Vagina (tissue), 2 donors: ENCODE data around the gene ERC2. TPM values are rescaled to one million over a fixed set of nuclear protein-coding genes. Genes with fewer than 3 reads are reported as not detected.

ENCODE experiments used
- DNase-seq, 2 donors: peaks; one replicate each; pipeline ENCODE4 v3.0.0-alpha.2; 2017; ENCODE audit errors: extremely low spot score in 2 of 2
- H3K27ac ChIP-seq: fragments of 200-600 bp; sonication (generic); one replicate; pipeline ENCODE4 v1.5.1; 2019
- H3K27me3 ChIP-seq: fragments of 200-600 bp; sonication (generic); one replicate; pipeline ENCODE4 v1.5.1; 2019
- H3K36me3 ChIP-seq, 2 donors: fragments of 200-600 bp; sonication (generic); one replicate each; pipeline ENCODE4 v1.5.1; 2017 to 2019
- H3K4me1 ChIP-seq: fragments of 200-600 bp; sonication (generic); one replicate; pipeline ENCODE4 v1.5.1; 2019
- H3K4me3 ChIP-seq, 2 donors: fragments of 200-600 bp; sonication (generic); 1 replicate in 1 of 2; 2 replicates in 1 of 2; pipeline ENCODE4 v1.5.1; 2016 to 2019
- H3K9me3 ChIP-seq: fragments of 200-600 bp; sonication (generic); one replicate; pipeline ENCODE4 v1.5.1; 2019
- POLR2A ChIP-seq, 2 donors: fragments of 450-650 bp; IDR thresholded peaks; one replicate each; pipeline ENCODE4 v1.6.1; 2017; ENCODE audit warnings: antibody characterized with exemption in 2 of 2, mild to moderate bottlenecking in 2 of 2, moderate library complexity in 2 of 2
- POLR2AphosphoS5 ChIP-seq, 2 donors: sonication (generic); formaldehyde crosslinking; IDR thresholded peaks; one replicate each; pipeline ENCODE4 v1.9.0; 2017; ENCODE audit warnings: antibody characterized with exemption in 2 of 2, mild to moderate bottlenecking in 2 of 2, low read depth in 1 of 2; ENCODE audit not compliant: insufficient read depth in 1 of 2
- intact Hi-C: fragments of 100-400 bp; cut with DNase I; formaldehyde crosslinking; loops from one replicate; pipeline ENCODE4 v1.15.1; 2023
- total RNA-seq: library from RNA; depleted of rRNA; stranded (reverse); fragments of >200 nt; gene quantifications from one replicate; pipeline ENCODE4 v1.2.3, GENCODE V29; 2016
- TF ChIP-seq, protein P1 (sequence below), 3 experiments: fragments of 450-650 bp in 2 of 3; fragments of 200-600 bp in 1 of 3; sonication (generic) in 1 of 3; IDR thresholded peaks; one replicate each; pipeline ENCODE4 v1.5.1; 2017 to 2019; ENCODE audit warnings: antibody characterized with exemption in 3 of 3, mild to moderate bottlenecking in 2 of 3, moderate library complexity in 2 of 3

The ERC2 gene
- total RNA-seq, 1 donor from 2014 or later: 1.2 TPM

DNA sequence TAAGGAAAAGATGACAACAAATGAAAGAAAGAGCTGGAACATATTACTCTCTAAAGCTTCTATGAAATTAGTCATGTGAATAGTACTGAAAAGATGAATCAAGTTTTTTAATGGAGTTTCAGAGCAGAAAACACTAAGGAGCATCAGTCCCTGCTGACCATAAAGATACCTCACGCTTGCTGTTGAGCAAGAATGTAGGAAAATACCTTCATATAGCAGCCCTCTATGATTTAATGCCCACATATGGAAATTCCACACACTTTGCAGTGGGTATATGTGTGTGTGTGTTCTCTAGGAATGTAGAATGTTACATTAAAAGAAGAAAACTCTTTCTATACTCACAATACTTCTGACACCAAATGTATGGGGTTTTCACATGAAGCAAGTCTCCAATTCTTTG is 355.0 kb downstream of the ERC2 start:
- Histone ChIP-seq H3K9me3 (no peaks in the 10 kb centered on the region), H3K27ac (no peak overlapping the region), H3K4me1 (peaks cover 7% of the 10 kb centered on the region), H3K36me3 (no peaks in the 10 kb centered on the region), H3K27me3 (no peaks in the 10 kb centered on the region), H3K4me3 (no peak overlapping the region)
- DNase-seq: no peak
- TF ChIP-seq POLR2AphosphoS5 (IDR thresholded peaks at IDR 0.05; ENCODE audit: insufficient read depth in 1 of 2, low read depth in 1 of 2) (no peak), POLR2A (IDR thresholded peaks at IDR 0.05) (no peak)
- TF ChIP-seq, protein P1, sequence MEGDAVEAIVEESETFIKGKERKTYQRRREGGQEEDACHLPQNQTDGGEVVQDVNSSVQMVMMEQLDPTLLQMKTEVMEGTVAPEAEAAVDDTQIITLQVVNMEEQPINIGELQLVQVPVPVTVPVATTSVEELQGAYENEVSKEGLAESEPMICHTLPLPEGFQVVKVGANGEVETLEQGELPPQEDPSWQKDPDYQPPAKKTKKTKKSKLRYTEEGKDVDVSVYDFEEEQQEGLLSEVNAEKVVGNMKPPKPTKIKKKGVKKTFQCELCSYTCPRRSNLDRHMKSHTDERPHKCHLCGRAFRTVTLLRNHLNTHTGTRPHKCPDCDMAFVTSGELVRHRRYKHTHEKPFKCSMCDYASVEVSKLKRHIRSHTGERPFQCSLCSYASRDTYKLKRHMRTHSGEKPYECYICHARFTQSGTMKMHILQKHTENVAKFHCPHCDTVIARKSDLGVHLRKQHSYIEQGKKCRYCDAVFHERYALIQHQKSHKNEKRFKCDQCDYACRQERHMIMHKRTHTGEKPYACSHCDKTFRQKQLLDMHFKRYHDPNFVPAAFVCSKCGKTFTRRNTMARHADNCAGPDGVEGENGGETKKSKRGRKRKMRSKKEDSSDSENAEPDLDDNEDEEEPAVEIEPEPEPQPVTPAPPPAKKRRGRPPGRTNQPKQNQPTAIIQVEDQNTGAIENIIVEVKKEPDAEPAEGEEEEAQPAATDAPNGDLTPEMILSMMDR (IDR thresholded peaks at IDR 0.05): no peak
- intact Hi-C loops: no loop called here

DNA sequence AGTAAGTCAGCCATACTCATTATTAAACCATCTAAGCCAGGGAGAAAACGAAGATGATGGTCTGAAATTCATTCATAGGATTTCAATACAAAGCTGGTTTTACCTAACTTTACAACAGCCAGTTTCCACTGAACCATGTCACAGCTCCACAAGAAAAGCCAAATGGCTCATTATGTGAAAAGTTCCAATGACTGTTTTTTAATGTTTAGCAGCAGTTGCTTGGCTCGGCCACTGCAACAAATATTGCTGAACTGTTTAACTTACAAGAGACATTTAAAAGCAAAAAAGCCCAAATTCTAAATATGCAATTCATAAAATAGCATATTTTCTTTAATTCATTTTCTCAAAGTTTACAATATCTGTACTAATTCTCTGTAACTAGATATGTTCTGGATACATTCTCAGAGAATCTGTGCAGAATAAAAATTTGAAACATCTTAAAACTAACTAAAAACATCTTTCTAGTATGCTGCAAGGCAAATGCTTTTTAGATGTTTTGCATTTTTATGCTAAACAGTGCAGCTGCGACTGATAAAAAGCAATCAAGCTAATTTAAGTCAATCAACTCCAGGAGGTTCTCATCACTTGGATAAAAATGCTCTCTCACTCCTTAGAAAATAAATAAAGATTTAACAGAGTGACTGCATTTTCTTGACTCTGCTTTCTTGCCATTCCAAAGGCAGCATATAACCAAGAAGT is 356.5 kb downstream of the ERC2 start:
- intact Hi-C loops: no loop called here
- no peak for TF ChIP-seq POLR2AphosphoS5 (IDR thresholded peaks at IDR 0.05; ENCODE audit: insufficient read depth in 1 of 2, low read depth in 1 of 2)
- TF ChIP-seq, protein P1 (IDR thresholded peaks at IDR 0.05): no peak
- no peak for TF ChIP-seq POLR2A (IDR thresholded peaks at IDR 0.05)
- no peak overlapping the region for H3K27ac ChIP-seq
- no peak for DNase-seq
- H3K36me3 ChIP-seq: no peaks in the 10 kb centered on the region
- H3K27me3 ChIP-seq: no peaks in the 10 kb centered on the region
- H3K4me3 ChIP-seq: no peak overlapping the region
- no peaks in the 10 kb centered on the region for H3K9me3 ChIP-seq
- H3K4me1 ChIP-seq: peaks cover 7% of the 10 kb centered on the region

DNA sequence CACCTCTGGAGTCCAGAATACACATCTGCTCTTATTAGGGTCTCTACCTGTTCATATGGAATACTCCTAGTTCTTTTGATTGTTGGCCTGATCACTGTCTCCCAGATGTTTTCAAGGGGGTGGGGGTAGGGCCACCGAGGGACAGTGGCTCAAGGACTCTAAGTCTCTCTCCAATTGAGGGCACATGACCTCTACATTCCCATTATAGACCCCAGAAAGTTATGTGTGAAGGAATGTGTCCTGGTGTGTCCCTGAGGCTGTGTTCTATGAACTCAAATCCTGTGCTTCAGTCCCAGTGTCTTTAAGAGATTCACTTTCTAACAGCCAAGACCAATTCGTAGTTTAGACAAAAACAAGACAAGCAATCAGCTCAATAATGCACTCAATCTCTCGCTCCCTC is 357.4 kb downstream of the ERC2 start:
- Histone ChIP-seq H3K27me3 (no peaks in the 10 kb centered on the region), H3K9me3 (no peaks in the 10 kb centered on the region), H3K4me1 (peaks cover 11% of the 10 kb centered on the region), H3K27ac (no peak overlapping the region), H3K36me3 (no peaks in the 10 kb centered on the region), H3K4me3 (no peak overlapping the region)
- DNase-seq: no peak
- intact Hi-C loops: no loop called here
- TF ChIP-seq POLR2A (IDR thresholded peaks at IDR 0.05) (no peak), POLR2AphosphoS5 (IDR thresholded peaks at IDR 0.05; ENCODE audit: insufficient read depth in 1 of 2, low read depth in 1 of 2) (no peak)
- TF ChIP-seq, protein P1 (IDR thresholded peaks at IDR 0.05): no peak

DNA sequence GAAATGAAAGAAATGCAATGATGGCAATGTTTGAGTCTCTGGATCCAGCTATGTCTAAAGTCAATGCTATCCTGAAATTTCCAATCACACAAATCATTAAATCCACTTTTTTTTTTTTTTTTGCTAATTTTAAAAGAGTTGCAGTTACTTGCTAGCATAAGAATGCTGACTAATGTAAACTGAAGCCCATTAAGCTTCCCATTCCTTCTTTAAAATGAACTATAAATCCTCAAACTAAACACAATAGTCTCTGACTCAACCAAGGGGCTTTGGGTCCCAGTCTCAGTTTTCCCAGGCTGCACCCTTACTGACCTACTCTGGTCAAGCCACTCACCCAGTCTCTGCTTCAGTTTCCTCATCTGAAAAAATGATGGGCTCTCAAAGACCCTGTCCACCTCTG is 361.1 kb downstream of the ERC2 start:
- Histone ChIP-seq H3K9me3 (no peaks in the 10 kb centered on the region), H3K36me3 (no peaks in the 10 kb centered on the region), H3K27ac (no peak overlapping the region), H3K4me3 (no peak overlapping the region), H3K27me3 (no peaks in the 10 kb centered on the region), H3K4me1 (peaks cover 11% of the 10 kb centered on the region)
- intact Hi-C loops: loop anchor here (2.0 kb wide), 1 partner anchor 52 kb away; no protein-coding TSS in a partner anchor
- DNase-seq: no peak
- TF ChIP-seq, protein P1 (IDR thresholded peaks at IDR 0.05): no peak
- TF ChIP-seq POLR2AphosphoS5 (IDR thresholded peaks at IDR 0.05; ENCODE audit: insufficient read depth in 1 of 2, low read depth in 1 of 2) (no peak), POLR2A (IDR thresholded peaks at IDR 0.05) (no peak)

DNA sequence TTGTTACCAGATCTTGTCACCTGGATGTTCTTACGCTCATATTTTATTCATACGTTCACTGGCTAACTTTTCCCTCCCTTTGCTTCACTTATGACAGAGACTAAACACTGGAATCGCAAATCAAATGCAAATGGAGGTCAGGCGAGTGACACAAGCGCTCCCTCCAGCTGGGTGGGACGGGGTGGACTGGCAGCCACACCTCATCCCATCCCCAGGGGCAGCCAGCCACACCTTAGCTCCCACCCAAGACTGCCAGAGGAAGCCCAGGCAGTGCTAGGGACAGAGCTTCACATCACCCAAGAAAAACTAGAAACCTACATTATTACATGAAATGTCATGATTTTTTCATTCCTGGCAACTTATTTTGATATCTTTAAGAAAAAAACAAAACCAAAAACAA is 366.2 kb downstream of the ERC2 start:
- DNase-seq: no peak
- Histone ChIP-seq H3K36me3 (no peaks in the 10 kb centered on the region), H3K9me3 (no peaks in the 10 kb centered on the region), H3K27me3 (no peaks in the 10 kb centered on the region), H3K27ac (no peak overlapping the region), H3K4me1 (peaks cover 4% of the 10 kb centered on the region), H3K4me3 (no peak overlapping the region)
- intact Hi-C loops: no loop called here
- TF ChIP-seq POLR2AphosphoS5 (IDR thresholded peaks at IDR 0.05; ENCODE audit: insufficient read depth in 1 of 2, low read depth in 1 of 2) (no peak), POLR2A (IDR thresholded peaks at IDR 0.05) (no peak)
- TF ChIP-seq, protein P1 (IDR thresholded peaks at IDR 0.05): no peak
